MM.1S (cell line): ENCODE results near the gene CHST11.

Source experiments
- DNase-seq: peaks from one replicate; pipeline ENCODE4 v3.0.0-alpha.2; 2015
- H2AFZ ChIP-seq: fragments of 300-600 bp; sonication (generic); 2 replicates; pipeline ENCODE4 v1.6.0; 2016; ENCODE audit warnings: antibody characterized with exemption, low read length
- H3F3A ChIP-seq: fragments of 300-600 bp; sonication (generic); 2 replicates; pipeline ENCODE4 v1.6.1; 2016; ENCODE audit warnings: mild to moderate bottlenecking, antibody characterized with exemption, low read length, moderate library complexity, mixed read lengths; ENCODE audit not compliant: insufficient read depth
- H3K27ac ChIP-seq: fragments of 300-600 bp; sonication (generic); 2 replicates; pipeline ENCODE4 v1.5.1; 2016; ENCODE audit warnings: mild to moderate bottlenecking, low read length
- H3K27me3 ChIP-seq: fragments of 300-600 bp; sonication (generic); replicated peaks from 2 replicates; pipeline ENCODE4 v1.6.0; 2016; ENCODE audit warnings: low read length; ENCODE audit not compliant: insufficient read depth
- H3K36me3 ChIP-seq: fragments of 300-600 bp; sonication (generic); replicated peaks from 2 replicates; pipeline ENCODE4 v1.6.1; 2016; ENCODE audit warnings: mild to moderate bottlenecking, low read length, mixed read lengths; ENCODE audit not compliant: insufficient read depth
- H3K4me1 ChIP-seq: fragments of 300-600 bp; sonication (generic); 2 replicates; pipeline ENCODE4 v1.6.1; 2016; ENCODE audit warnings: low read length, mixed read lengths
- H3K4me2 ChIP-seq: fragments of 300-600 bp; sonication (generic); 2 replicates; pipeline ENCODE4 v1.6.0; 2016; ENCODE audit warnings: low read depth, low read length
- H3K4me3 ChIP-seq: fragments of 300-600 bp; sonication (generic); 2 replicates; pipeline ENCODE4 v1.5.1; 2016; ENCODE audit warnings: low read length, mixed read lengths
- H3K79me2 ChIP-seq: fragments of 300-600 bp; sonication (generic); 2 replicates; pipeline ENCODE4 v1.6.1; 2016; ENCODE audit warnings: mixed run types, low read length, mixed read lengths
- H3K9ac ChIP-seq: fragments of 300-600 bp; sonication (generic); 2 replicates; pipeline ENCODE4 v1.6.1; 2016; ENCODE audit warnings: low read length, mixed read lengths
- H3K9me2 ChIP-seq: fragments of 300-600 bp; sonication (generic); replicated peaks from 2 replicates; pipeline ENCODE4 v1.6.1; 2016; ENCODE audit warnings: mild to moderate bottlenecking, low read length, mixed read lengths; ENCODE audit not compliant: insufficient read depth
- H3K9me3 ChIP-seq: fragments of 300-600 bp; sonication (generic); replicated peaks from 2 replicates; pipeline ENCODE4 v1.6.1; 2016; ENCODE audit warnings: mild to moderate bottlenecking, low read length, mixed read lengths; ENCODE audit not compliant: insufficient read depth
- H4K20me1 ChIP-seq: fragments of 300-600 bp; sonication (generic); 2 replicates; pipeline ENCODE4 v1.6.1; 2016; ENCODE audit warnings: mild to moderate bottlenecking, low read length, moderate library complexity, mixed read lengths; ENCODE audit not compliant: insufficient read depth
- EZH2 ChIP-seq: fragments of 300-600 bp; sonication (generic); optimal IDR thresholded peaks from 2 replicates; pipeline ENCODE3; 2017; ENCODE audit warnings: low read depth, mild to moderate bottlenecking, antibody characterized with exemption, low read length, mixed read lengths
- EZH2phosphoT487 ChIP-seq: fragments of 300-600 bp; sonication (generic); IDR thresholded peaks from 2 replicates; pipeline ENCODE4 v1.6.1; 2018; ENCODE audit warnings: antibody characterized with exemption, low read length
- TF ChIP-seq, protein P1 (sequence below): fragments of 300-600 bp; sonication (generic); IDR thresholded peaks from 2 replicates; pipeline ENCODE4 v1.5.1; 2016; ENCODE audit warnings: antibody characterized with exemption, low read length, mixed read lengths

Gene CHST11

DNA sequence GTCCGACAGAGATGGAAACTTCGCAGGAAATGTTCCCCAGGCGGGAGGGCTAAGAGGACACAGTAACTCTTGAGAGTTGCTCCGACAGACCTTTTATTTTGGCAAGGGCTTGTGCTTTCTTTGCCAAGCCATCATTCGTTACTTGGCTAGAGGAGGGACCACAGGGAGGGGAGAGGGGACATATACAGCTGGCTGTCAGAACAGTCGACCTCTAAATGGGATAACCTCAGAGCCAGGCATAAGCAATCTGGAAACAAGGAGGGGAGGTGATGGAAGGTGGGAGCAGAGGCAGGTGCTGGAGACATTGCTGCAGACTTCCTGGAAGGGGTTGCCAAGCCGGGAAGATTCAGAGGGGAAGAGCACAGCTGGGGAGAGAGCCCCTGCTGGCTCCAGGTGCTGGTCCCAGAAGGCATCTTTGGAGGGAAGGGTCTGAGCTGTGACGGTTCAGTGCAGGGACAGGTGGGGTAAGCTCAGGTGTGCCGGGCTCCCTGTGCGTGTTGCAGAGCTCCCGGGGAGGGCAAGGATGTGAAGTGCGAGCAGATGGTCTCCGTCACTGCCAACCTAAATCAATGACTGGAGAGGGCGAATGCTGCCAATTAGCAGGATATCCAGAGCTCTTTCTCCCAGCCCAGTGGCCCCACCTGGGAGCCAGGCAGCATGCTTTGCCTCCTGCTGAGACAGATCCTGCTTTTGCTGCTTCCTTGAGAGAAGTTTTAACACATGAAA, 50.1 kb downstream of the CHST11 start:
- Histone ChIP-seq H4K20me1 (no peaks in the 10 kb centered on the region), H3K27ac (no peak overlapping the region), H3K4me1 (no peaks in the 10 kb centered on the region), H3K9me3 (no peaks in the 10 kb centered on the region), H3F3A (no peaks in the 10 kb centered on the region), H3K27me3 (no peaks in the 10 kb centered on the region), H3K79me2 (peaks cover 62% of the 10 kb centered on the region), H2AFZ (no peak overlapping the region), H3K4me3 (no peak overlapping the region), H3K36me3 (no peaks in the 10 kb centered on the region), H3K9me2 (no peaks in the 10 kb centered on the region), H3K4me2 (no peak overlapping the region), H3K9ac (no peak overlapping the region)
- TF ChIP-seq EZH2, result no peak
- TF ChIP-seq, protein P1, sequence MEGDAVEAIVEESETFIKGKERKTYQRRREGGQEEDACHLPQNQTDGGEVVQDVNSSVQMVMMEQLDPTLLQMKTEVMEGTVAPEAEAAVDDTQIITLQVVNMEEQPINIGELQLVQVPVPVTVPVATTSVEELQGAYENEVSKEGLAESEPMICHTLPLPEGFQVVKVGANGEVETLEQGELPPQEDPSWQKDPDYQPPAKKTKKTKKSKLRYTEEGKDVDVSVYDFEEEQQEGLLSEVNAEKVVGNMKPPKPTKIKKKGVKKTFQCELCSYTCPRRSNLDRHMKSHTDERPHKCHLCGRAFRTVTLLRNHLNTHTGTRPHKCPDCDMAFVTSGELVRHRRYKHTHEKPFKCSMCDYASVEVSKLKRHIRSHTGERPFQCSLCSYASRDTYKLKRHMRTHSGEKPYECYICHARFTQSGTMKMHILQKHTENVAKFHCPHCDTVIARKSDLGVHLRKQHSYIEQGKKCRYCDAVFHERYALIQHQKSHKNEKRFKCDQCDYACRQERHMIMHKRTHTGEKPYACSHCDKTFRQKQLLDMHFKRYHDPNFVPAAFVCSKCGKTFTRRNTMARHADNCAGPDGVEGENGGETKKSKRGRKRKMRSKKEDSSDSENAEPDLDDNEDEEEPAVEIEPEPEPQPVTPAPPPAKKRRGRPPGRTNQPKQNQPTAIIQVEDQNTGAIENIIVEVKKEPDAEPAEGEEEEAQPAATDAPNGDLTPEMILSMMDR, result no peak
- no peak for TF ChIP-seq EZH2phosphoT487
- DNase-seq, result no peak

DNA sequence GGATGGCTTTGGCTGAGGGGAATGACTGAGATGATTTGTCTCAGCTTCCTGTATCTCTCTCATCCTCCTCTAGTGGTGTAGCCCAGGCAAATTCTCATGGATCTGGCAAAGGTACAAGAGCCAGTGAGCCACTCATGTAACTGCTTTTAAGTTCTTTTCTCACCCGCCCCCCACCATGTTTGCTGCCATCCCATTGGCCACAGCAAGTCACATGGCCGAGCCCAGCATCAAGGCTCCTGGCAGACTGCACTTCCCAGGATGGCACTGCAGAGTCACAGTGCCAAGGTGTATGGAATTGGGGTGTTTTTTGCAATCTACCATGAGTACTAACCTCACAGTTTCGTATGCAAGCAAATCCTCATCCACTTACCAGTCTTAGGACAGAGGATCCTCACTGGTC, 50.9 kb downstream of the CHST11 start:
- Histone ChIP-seq H3K4me3 (no peak overlapping the region), H3K27ac (no peak overlapping the region), H3F3A (no peaks in the 10 kb centered on the region), H3K79me2 (peaks cover 66% of the 10 kb centered on the region), H3K4me2 (no peak overlapping the region), H3K4me1 (no peaks in the 10 kb centered on the region), H3K9me2 (no peaks in the 10 kb centered on the region), H2AFZ (no peak overlapping the region), H3K9me3 (no peaks in the 10 kb centered on the region), H3K9ac (no peak overlapping the region), H4K20me1 (no peaks in the 10 kb centered on the region), H3K27me3 (no peaks in the 10 kb centered on the region), H3K36me3 (no peaks in the 10 kb centered on the region)
- no peak for DNase-seq
- TF ChIP-seq EZH2phosphoT487, result no peak
- TF ChIP-seq, protein P1, result no peak
- no peak for TF ChIP-seq EZH2

DNA sequence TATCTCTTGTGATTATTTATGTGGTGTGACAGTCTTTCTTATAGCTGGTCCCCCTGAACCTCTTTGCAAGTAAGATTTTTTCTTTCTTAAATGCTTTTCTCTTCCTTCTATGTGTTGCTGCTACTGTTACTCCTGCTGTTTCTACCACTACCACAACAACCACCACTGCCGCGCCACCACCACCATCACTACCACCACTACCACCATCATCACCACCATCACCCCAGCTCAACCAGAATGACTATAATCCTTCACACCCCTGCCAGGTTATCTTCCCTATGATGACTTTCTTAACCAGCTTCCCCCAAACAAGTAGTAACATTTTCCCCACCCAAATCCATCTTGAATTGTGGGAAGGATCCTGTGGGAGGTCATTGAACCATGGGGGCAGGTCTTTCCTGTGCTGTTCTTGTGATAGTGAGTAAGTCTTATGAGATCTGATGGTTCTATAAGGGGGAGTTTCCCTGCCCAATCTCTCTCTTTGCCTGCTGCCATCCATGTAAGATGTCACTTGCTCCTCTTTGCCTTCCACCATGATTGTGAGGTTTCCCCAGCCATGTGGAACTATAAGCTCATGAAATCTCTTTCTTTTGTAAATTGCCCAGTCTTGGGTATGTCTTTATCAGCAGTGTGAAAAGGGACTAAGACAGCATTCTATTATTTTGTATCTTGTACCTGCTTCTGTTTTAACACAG, 52.2 kb downstream of the CHST11 start:
- no peaks in the 10 kb centered on the region for H3K9me2 ChIP-seq

More for the DNA sequence above, 52.2 kb downstream of the CHST11 start:
- Histone ChIP-seq H3K9me3 (no peaks in the 10 kb centered on the region), H3K4me2 (no peak overlapping the region), H2AFZ (no peak overlapping the region), H3K27me3 (no peaks in the 10 kb centered on the region), H3K79me2 (peaks cover 63% of the 10 kb centered on the region), H3K36me3 (no peaks in the 10 kb centered on the region), H4K20me1 (no peaks in the 10 kb centered on the region), H3K9ac (no peak overlapping the region), H3F3A (no peaks in the 10 kb centered on the region), H3K4me3 (no peak overlapping the region), H3K27ac (no peak overlapping the region), H3K4me1 (no peaks in the 10 kb centered on the region)
- no peak for TF ChIP-seq EZH2phosphoT487
- no peak for TF ChIP-seq EZH2
- TF ChIP-seq, protein P1, result no peak
- no peak for DNase-seq
